Lower leg skin (tissue), 3 donors: ENCODE data around the gene DTNB.

Experiments used
- CTCF ChIP-seq, 3 donors: fragments of 450-650 bp; IDR thresholded peaks; one replicate each; pipeline ENCODE4 v1.5.1; 2016; ENCODE audit warnings: antibody characterized with exemption in 3 of 3, mild to moderate bottlenecking in 3 of 3, moderate library complexity in 2 of 3
- POLR2A ChIP-seq, 2 donors: fragments of 450-650 bp; IDR thresholded peaks; one replicate each; pipeline ENCODE4 v1.6.1; 2016 to 2017; ENCODE audit warnings: antibody characterized with exemption in 2 of 2, mild to moderate bottlenecking in 1 of 2, moderate library complexity in 1 of 2

GRCh38 chr2:25521126-25521525, 152.3 kb downstream of the DTNB start:
- TF ChIP-seq POLR2A (IDR thresholded peaks at IDR 0.05) (no peak), CTCF (IDR thresholded peaks at IDR 0.05) (no peak)
